Activated T-helper 1 cell treated with Interleukin-2 at 50 U/mL for 16 hours (primary cell): ENCODE results near the gene PDCL3.
A peak's percentile ranks its signal among the peaks of the same experiment; 100 is the strongest.

ENCODE experiments used
- DNase-seq: peaks from one replicate; pipeline ENCODE4 v3.0.0-alpha.2; 2020; ENCODE audit warnings: low read depth

The PDCL3 gene

DNA sequence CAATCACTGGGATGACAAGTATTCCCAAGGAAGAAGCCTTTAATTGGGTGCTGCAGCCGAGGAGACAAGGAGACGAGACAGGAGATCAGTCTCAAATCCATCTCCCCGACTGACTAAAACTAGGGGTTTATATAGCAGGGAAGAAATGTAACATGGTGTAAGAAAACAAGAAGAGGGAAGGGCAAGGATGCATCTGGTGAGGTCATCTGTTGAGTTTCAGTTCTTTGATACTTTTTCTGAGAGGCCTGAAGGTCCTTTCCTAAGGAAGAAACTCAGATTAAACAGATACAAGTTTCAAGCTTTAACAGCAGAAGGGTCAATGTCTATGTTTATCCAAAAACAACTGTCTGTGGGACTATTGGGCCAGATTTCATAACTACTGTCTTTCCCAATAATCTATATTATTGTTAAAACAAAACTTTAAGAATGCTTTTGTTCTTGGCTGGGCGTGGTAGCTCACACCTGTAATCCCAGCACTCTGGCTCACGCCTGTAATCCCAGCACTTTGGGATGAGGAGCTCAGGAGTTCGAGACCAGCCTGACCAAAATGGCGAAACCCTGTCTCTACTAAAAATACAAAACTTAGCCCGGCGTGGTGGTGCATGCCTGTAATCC lies 2.5 kb upstream of the PDCL3 start:
- no peak for DNase-seq

DNA sequence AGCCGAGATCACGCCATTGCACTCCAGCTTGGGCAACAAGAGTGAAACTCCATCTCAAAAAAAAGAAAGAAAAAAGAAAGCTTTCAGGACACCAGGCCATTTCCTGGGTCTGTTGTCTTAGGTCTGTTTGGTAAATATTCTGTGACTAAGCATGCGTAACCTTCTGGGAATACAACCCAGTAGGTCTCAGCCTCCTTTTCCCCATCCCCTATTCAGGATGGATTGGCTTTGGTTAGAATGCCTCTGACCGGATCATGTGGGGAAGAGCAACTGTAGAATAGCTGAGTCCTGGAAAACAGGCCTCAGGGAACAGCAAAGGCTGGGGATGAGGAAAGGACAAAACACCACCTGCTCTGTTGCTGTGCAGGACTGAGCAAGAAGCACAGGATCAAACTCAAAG lies 1.6 kb upstream of the PDCL3 start:
- DNase-seq, result no peak

DNA sequence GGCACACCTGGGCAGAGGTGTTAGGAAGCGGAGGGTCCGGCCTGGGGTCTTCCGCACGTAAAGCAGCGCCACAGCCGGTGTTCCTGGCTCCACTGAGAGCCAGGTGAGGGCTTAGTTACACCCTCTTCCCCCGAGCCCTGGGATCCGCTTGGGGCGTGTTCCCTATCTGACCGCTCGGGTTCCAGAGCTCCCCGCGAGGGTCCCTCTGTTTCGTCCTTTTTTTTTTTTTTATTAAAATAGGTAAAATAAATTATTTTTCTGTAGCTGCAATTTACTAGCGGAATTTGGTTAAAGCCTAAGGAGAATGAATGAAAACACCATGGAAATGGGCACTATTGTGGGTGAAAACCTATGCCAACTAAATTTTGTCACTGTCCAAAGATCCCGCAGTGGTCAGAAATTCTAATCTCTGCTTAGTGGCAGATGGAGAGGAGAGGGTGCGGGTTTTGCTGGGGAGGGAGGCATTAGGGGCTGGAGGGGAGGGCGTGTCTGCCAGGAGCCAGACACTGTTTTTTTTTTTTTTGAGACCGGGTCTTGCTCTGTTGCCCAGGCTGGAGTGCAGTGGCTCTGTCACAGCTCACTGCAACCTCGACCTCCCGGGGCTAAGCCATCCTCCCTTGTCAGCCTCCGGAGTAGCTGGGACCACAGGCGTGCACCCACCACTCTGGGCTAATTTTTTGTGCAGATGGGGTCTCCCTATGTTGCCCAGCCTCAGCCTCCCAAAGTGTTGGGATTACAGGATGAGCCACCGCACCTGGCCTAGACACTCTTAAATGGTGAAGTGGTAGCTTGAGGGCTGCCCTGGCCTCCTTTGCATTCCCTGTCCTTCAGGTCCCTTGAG lies 834 bp downstream of the PDCL3 start:
- DNase-seq, result no peak

DNA sequence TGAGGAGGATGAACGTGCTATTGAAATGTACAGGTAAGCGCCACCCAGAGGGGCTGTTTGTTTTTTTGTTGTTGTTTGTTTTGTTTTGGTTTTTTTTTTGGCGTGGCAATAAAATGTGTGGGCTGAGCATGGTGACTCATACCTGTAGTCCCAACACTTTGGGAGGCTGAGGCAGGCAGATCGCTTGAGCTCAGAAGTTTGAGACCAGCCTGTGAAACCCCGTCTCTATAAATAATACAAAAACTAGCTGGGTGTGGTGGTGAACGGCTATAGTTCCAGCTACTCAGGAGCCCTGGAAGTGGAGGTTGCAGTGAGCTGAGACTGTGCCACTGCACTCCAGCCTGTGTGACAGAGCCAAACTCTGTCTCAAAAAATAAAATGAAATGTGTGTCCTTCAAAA lies 6.2 kb downstream of the PDCL3 start:
- DNase-seq, result no peak

DNA sequence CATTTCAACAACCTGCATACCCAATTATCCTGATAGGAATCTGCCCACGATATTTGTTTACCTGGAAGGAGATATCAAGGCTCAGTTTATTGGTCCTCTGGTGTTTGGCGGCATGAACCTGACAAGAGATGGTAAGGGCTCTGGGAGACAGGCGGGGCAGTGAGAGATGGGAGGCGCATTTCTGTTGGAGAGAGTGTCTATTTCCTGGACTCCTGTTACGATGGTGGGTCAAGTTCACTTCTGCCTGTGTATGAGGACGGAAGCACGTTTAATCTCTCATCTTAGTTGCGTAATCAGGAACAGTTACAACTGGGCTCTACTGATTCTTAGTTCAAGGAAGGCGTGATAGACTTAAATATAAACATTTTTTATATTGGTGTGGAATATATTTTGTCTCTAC lies 8.9 kb downstream of the PDCL3 start:
- no peak for DNase-seq

DNA sequence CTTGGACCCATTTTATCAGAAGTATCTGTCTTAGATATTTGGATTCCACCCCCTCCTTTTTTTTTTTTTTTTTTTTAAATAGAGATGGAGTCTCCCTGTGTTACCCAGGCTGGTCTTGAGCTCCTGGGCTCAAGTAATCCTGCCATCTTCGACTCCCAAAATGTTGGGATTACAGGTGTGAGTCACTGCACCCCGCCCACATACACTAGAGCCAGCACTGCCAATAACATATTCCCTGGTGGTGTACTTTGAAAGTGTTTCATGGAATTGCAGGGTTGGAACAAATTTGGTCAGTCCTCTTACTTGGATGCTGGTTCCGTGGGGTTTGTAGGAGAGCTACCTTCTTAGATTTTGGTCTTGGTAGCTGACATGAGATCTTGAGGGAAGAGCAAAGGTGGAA lies 15.0 kb downstream of the PDCL3 start:
- DNase-seq, result no peak

DNA sequence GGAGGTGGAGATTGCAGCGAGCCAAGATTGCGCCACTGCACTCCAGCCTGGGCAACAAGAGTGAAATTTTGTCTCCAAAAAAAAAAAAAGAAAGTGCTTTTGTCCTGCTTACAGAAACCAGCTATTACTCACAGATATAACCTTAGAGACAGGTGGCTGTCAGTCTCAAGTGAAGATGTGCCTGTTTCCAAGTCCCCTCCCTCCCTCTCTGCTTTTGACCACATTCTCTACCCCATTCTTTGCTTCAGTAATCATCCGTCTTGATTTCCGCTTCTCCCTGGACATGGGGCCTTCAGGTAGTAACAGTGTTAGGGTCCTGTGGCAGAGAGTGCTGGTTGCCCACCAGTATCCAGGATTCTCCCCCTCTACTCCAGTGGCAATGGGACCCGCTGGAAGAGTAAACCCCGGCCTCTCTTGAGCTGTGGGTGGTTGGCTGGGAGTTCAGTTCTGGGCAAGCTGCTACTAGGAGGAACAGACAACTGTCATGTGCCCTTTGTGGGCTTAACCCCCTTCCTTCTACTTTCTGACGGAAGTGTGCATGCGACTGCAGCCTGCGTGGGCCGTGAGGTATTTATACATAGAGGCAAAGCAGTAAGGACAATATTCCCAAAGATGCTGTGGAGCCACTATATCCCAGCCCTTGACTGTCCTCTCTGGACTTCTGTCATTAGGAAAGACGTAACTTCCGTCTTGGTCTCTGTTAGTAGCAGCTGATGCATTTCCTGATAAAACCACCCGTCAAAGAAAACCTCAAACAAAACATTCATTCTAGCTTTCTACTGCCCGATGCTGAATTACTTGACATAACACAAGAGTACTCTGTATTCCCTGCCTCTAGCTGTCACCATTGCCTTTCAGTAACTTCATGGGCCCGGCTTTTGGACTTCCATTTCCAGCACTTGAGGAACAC lies 17.8 kb downstream of the PDCL3 start:
- peak; percentile 28 for DNase-seq

DNA sequence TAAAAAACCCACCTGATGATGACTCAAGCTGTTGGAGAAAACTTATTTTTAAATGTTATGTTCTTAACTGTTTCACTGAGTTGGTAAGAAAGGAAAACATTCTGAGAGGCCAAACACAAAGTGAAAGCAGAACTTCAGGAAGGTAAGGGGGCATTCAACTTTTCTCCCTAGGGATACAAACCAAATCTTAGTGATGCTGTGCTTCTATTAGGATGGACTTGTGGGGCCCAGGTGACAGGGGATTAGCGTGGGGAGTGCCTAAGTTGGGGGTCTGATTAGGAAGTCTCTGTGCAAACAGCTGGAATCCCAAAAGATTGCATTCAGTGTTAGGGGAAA lies 18.5 kb downstream of the PDCL3 start:
- DNase-seq, result no peak

DNA sequence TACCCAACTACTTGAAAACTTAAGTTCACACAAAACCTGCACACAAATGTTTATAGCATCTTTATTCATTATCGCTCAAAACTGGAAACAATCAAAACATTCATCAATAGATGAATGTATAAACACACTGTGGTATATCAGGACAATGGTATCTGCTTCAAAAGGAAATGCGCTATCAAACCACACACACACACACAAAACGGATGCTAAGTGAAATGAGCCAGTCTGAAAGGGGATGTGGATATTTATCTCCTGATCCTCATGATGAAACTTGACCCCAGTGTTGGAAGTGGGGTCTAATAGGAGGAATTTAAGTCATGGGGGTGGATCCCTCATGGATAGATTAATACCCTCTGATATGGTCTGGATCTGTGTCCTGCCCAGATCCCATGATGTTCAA lies 22.0 kb downstream of the PDCL3 start:
- no peak for DNase-seq

DNA sequence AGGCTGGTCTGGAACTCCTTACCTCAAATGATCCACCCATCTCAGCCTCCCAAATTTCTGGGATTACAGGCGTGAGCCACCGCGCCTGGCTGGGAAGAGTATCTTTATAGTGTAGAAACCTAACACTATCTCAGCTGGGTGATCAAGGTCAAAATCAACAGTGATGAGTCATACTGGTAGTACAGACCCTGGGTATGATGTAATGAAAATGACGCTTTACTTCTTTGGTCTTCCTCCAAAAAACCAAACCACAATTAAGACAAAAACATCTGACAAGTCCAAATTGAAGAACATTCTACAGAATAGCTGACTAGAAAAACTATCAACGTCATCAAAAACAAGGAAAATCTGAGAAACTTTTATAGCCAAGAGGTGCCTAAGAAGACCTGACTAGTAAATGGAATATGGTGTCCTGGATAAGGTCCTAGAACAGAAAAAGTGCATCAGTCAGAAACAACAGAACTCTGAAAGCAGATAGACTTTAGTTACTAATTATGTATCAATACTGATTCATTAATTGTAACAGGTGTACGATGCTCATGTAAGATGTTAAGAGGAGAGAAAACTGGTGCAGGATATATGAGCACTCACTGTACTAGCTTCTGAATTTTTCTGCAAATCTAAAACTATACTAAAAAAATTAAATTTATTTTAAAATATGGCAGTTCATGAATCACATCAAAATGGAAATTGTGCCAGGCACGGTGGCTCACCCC lies 25.4 kb downstream of the PDCL3 start:
- DNase-seq, result no peak

DNA sequence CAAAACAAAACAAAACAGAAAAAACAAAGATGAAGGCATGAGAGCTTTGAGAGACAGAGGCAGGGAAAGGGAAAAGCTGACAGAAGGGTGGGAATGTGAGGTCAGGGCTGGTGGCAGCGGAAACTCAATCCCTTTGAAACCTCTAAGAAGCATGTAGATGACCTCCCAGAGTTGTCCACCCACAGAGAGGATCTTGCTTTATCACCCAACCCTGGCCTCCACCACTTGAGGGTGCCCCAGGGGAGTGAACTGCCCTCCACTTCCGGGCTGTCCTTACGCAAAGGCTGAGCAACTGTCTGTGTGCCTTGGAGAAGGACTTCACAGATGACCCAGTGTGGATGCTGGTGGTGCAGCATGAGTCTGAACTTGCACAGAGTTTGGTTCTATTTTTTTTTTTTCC lies 26.7 kb downstream of the PDCL3 start:
- DNase-seq, result no peak

DNA sequence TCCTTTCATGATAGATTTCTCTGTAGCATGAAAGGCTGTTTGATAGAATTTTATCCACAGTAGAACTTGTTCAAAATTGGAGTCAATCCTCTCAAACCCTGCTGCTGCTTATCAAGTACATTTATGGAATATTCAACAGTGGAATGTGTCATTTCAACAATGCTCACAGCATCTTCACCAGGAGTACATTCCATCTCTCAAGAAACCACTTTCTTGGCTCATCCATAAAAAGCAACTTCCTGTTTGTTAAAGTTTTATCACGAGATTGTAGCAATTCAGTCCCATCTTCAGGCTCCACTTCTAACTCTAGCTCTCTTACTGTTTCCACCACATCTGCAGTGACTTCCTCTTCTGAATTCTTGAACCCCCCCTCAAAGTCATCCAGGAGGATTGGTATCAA lies 29.4 kb downstream of the PDCL3 start:
- no peak for DNase-seq

DNA sequence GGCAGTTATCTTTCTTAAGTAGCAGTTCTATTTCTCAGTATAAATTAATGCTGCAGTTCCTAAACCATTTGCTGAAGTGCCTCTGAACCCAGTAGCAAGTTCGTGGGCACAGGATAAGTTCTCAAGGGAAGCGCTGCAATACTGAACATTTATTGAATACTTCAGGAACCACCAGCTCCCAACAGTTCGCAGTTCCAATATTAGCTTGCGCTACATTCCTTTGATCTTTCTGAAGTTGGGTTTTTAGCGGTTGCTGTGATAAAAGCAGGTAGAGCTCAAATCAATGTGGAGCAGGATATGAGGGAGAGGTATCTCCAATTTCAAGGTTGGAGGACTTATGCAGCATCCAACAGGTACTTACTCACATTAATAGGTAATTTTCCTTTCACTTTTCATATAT lies 33.7 kb downstream of the PDCL3 start:
- DNase-seq, result no peak

DNA sequence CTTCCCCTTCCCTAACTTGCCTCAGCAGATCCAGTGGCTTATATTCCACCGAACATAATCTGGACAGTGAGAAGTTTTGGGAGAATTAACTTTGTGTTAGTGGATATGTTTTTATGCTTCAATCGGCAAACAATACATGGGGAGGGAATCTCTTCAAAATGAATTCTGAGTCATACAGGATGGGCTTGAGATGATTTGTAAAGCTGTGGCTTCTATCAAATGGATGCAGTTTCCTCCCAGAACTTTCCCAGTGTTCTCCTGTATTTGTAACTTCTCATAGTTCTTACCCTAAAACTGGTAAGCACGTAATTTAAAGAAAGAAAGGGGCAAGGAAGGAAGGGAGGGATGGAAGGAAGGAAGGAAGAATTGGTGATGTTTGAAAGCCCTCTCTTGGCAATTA lies 36.8 kb downstream of the PDCL3 start:
- DNase-seq, result no peak

DNA sequence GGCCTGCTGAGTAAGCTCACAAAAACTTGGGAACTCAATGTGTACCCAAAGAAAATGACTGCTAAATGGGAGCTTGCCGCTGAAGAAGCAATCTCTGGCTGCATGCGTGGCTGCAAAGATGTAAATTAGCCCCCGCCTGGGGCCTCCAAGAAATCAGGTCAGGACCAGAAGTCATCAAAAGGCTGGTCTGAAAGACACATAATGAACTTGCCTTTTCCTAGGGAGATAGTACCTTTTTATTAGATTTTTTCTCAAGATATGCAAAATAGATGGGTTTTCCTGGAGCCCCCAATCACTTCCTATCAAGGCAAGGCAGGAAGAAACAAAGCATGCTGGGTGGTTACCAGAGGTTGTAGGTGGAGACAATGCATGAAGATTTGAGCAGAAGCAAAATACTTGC lies 38.9 kb downstream of the PDCL3 start:
- no peak for DNase-seq

DNA sequence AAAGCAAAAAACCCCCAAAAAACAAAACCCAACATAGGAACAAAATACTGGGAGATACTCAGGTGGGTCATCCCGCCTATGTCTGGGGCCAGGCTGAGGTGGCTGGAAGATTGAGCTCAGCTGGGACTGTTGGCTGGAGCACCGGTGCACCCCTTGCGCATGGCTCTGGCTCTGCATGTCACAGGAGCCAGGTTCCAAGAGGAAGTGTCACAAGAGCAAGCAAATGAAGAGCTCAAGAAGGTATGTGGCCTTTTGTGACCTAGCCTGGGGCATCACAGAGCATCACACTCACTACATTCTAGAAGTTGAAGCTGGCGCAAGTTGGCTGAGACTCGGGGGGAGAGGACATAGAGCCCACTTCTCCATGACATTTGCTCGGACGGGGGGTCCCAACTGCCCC lies 40.6 kb downstream of the PDCL3 start:
- DNase-seq, result no peak

DNA sequence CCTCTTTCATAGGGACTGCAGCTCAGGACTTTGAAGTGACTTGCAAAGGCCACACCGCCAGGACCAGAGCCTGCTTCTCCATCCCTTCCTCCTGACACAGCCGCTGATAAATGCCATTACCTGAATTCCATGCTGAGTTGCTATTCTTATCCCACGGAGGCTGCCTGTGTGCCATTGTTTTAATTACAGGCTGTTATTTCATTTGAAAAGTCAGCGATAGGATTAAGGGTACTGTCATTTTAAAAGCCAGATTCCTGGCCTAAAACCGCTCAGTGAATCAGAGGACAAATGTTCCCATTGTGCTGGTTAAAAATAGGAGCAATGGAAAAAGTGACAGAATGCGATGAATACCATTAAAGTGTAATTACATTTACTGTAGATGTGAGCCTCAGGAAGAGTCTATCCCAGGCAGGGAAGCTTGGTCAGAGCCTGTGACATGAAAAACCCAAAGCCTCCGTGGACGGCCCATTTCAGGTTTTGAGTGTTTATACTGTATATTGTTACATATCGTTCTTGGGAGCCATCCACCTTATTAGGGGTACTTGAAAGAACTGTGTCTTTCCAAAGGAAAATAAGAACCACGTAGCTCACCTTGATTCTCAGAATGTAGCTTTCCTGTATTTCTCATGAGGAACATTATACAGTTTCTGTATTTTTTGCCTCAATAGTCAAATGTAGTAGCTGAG lies 41.3 kb downstream of the PDCL3 start:
- no peak for DNase-seq

DNA sequence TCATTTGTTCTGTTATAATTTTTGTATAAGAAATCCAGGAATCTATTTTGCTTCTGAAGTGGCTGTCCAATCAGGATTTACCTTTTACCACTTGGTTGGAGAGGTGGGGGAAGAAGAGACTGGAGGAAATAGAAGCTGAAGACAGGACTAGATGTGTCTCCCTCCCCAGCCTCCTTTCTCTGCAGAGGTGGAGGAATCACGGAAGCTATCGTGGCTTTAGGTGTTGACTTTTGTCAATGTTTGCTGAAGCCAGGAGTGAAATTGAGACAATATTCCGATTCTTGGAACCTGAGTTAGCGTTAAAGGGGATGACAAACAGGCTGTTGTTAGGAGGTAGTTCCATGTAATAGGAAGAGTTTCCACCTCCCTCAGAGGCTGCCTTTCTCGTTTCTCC lies 43.5 kb downstream of the PDCL3 start:
- no peak for DNase-seq

DNA sequence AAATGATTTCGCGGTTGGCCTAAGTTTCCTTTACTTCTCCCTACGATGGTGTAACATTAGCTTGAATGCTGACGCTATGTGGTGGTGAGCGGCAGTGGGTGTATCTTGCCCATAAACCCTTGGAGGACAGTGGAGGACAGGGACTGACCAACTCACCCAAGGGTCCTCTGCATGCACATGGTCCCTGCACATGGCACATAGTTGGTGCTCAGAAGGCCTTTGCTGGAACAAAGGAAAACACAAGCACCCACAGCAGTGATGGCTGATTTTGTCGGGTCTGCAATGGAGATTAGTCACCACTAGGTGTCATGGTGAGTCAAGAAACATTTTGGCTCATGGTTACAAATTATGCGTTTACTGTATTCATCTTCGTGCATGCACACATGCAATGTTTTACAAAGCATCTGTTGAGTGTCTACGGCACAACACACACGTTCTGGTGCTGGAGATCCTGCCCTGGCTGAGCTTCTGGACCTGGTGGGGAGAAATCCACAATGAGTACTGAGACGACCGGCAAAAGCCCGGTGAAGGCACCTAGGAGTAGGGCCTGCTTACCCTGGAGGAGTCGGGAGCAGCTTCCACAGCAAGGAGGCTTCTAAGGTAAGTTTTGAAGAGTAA lies 44.0 kb downstream of the PDCL3 start:
- DNase-seq, result no peak

DNA sequence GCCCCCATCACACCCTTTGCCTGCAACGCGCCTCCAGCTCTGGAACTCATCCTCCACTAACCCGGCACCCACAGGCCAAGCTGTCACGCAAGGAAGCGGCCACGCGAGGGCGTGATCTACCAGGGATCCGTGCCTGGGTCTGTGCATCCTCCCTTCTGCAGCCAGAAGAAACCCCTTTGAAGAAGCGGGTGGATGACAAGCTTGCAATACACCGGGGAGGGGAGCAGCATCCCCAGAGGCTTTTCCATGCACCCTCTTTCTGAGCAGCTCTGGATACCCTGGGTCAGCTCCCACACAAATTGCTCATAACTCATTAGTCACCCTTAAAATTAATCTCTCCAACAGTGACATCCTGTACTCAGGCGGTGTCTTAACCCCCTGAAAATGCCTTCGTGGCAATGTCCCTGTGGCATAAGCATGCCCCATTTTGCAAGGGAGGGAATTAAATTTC lies 47.6 kb downstream of the PDCL3 start:
- DNase-seq, result peak; percentile 62
